GM12865 (cell line): ENCODE data around the gene KCTD19.

Source experiments
- DNase-seq: peaks from one replicate; pipeline ENCODE4 v3.0.0; 2010; ENCODE audit warnings: low read depth
- H3K4me3 ChIP-seq: 2 replicates; pipeline ENCODE4 v1.5.1; 2011; ENCODE audit warnings: mild to moderate bottlenecking, low read depth, low read length, control low read depth
- CTCF ChIP-seq: IDR thresholded peaks from 2 replicates; pipeline ENCODE4 v1.5.1; 2011; ENCODE audit warnings: low read length, control low read depth, low read depth, inconsistent platforms; ENCODE audit not compliant: insufficient read depth; ENCODE audit errors: missing control alignments

KCTD19 gene

GRCh38 chr16:67327743-67328142 is 1.2 kb upstream of the KCTD19 start:
- no peak for TF ChIP-seq CTCF
- H3K4me3 ChIP-seq, result no peak overlapping the region
- DNase-seq, result no peak

- no peak for TF ChIP-seq CTCF
- peak overlapping the region; percentile 22 for H3K4me3 ChIP-seq
- DNase-seq, result no peak
Measured at GRCh38 chr16:67326115-67326471, 448 bp downstream of the KCTD19 start.

- TF ChIP-seq CTCF, result no peak
- no peak for DNase-seq
- H3K4me3 ChIP-seq, result no peak overlapping the region
Measured at GRCh38 chr16:67317853-67318252, 8.7 kb downstream of the KCTD19 start.

GRCh38 chr16:67312719-67313118 is 13.8 kb downstream of the KCTD19 start:
- no peak overlapping the region for H3K4me3 ChIP-seq
- no peak for DNase-seq

GRCh38 chr16:67311607-67312488 is 14.7 kb downstream of the KCTD19 start:
- peak; percentile 93 for DNase-seq
- TF ChIP-seq CTCF, result no peak
- no peak overlapping the region for H3K4me3 ChIP-seq

More at GRCh38 chr16:67312719-67313118, 13.8 kb downstream of the KCTD19 start:
- no peak for TF ChIP-seq CTCF

GRCh38 chr16:67310561-67310960 is 16.0 kb downstream of the KCTD19 start:
- no peak overlapping the region for H3K4me3 ChIP-seq

More at GRCh38 chr16:67310561-67310960, 16.0 kb downstream of the KCTD19 start:
- no peak for DNase-seq
- no peak for TF ChIP-seq CTCF
